ENCODE data around the gene MITF. TPM values are rescaled to one million over a fixed set of nuclear protein-coding genes. Genes with fewer than 3 reads are reported as not detected.

MITF gene
- total RNA-seq, 1 donor, result 2.1 TPM

DNA sequence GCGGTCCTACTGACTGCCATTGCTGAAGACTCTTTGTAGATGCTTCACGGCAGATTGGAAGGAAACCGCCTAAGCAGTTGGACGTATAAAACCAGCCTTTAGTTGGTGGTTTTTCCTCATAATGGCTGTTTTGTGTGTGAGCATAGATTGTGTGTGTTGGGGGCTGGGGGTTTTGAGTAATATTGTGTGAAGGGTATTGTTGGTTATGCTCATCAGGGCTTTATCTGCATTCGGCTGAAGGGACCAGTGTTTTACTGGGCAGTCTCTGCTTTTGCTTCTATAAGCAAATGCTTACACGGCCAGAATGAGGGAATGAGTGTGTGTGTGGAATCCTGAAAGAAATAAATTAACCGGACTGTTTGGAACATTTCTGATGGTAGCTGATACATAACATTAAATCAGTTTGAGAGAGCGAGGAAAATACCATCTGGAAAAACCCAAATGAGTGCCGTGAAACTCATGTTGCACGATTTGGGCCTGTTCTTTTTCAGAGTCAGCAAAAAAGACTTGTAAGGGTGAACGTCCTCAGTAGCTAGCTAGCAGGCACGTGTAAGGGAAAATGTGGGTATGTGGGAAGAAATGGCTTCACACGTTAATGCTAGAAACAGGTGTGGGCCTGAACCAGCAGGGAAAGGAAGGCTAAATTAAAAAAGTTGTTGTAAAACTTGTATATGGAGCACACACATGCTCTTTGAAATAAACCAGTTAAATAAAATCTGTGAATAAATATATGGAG, 1.9 kb downstream of the MITF start:
- Histone ChIP-seq H3K4me3 (ENCODE audit: low read length) (no peak overlapping the region), H3K27me3 (ENCODE audit: insufficient read depth, low read length) (peaks cover 21% of the 10 kb centered on the region), H3K9me3 (ENCODE audit: low read depth, low read length) (no peaks in the 10 kb centered on the region), H3K4me1 (ENCODE audit: insufficient read depth, low read length) (peaks cover 30% of the 10 kb centered on the region)

DNA sequence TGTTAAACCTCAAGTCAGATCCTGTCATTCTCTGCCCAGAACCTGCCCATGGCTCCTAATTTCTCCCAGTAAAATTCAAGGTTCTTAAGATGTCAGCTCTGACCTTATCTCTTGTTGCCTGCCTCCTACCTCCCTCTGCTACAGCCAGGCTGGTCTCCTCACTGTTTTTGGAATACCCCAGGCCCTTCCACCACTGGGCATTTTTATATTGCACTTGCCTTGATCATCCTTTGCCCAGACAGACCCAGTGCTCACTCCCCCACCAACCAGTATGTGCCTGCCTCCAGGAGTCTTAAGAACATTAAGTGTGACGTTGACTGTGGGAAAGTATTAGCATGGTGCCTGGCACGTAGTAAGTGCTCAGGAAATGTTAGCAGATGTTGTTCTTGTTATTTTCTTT, 3.1 kb downstream of the MITF start:
- H3K27me3 ChIP-seq (ENCODE audit: insufficient read depth, low read length), result peaks cover 21% of the 10 kb centered on the region
- no peak overlapping the region for H3K4me3 ChIP-seq (ENCODE audit: low read length)
- peaks cover 39% of the 10 kb centered on the region for H3K4me1 ChIP-seq (ENCODE audit: insufficient read depth, low read length)
- H3K9me3 ChIP-seq (ENCODE audit: low read depth, low read length), result no peaks in the 10 kb centered on the region

- H3K4me1 ChIP-seq (ENCODE audit: insufficient read depth, low read length), result peaks cover 44% of the 10 kb centered on the region
- H3K9me3 ChIP-seq (ENCODE audit: low read depth, low read length), result no peaks in the 10 kb centered on the region
- H3K4me3 ChIP-seq (ENCODE audit: low read length), result no peak overlapping the region
Observed at GRCh38 chr3:69743975-69744906, 5.0 kb downstream of the MITF start.

GRCh38 chr3:69745505-69745904, 6.2 kb downstream of the MITF start:
- Histone ChIP-seq H3K9me3 (ENCODE audit: low read depth, low read length) (no peaks in the 10 kb centered on the region), H3K27me3 (ENCODE audit: insufficient read depth, low read length) (peaks cover 6% of the 10 kb centered on the region), H3K4me3 (ENCODE audit: low read length) (no peak overlapping the region), H3K4me1 (ENCODE audit: insufficient read depth, low read length) (peaks cover 37% of the 10 kb centered on the region)

More at GRCh38 chr3:69743975-69744906, 5.0 kb downstream of the MITF start:
- peaks cover 15% of the 10 kb centered on the region for H3K27me3 ChIP-seq (ENCODE audit: insufficient read depth, low read length)

DNA sequence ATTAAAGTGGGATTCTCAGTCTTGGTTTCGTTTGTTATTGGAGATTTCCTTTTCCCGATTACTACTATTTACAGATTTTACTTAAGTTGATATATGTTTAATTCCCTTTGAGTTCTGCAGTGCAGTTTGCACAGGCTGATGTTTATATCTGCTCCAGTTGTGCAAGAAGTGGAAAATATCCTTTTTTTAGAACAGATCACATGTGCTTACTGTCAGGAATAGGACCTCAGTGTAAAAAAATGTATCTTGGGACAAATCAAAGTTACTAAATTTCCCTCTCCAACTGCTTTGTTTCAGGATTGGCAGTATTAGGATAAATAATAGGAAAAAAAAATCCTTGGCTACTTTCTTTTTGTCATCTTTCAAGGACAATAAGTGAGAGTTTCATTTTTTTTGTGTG, 6.9 kb downstream of the MITF start:
- Histone ChIP-seq H3K4me1 (ENCODE audit: insufficient read depth, low read length) (peaks cover 37% of the 10 kb centered on the region), H3K4me3 (ENCODE audit: low read length) (no peak overlapping the region), H3K27me3 (ENCODE audit: insufficient read depth, low read length) (no peaks in the 10 kb centered on the region), H3K9me3 (ENCODE audit: low read depth, low read length) (no peaks in the 10 kb centered on the region)

DNA sequence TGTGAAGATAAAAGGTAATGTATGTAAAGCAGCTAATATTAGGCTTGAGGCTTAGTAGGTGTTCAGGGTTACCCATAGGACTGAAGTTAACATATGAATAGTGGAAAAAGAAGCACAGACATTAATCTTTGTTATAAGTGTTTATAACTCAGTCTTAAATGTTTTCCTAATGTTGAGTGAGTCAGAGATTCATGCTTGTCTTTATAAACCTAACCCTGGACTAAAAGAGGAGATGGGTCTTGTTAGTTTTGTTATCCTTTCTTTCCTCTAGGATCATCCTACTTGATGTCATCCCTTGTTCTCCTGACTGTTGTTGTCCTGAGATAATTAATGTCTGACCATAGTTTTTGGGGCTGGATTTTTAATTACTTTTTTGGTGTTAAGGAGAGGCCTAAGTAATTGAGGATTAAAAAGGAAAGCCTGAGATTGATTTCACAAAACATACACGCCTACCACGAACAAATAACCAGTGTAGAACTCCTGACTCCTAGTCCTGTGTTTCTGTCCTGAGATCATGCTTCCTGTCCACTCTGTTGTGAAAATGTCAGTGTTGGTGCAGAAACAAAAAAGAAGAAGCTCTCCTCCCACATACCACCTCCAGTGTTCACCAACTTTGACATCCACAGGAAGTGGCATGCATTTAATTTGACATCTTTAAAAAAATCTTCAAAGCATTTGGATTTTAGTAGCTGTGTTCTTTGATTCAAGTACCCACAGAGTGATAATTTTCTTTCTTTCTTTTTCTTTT, 8.4 kb downstream of the MITF start:
- Histone ChIP-seq H3K4me1 (ENCODE audit: insufficient read depth, low read length) (peaks cover 51% of the 10 kb centered on the region), H3K4me3 (ENCODE audit: low read length) (no peak overlapping the region), H3K27me3 (ENCODE audit: insufficient read depth, low read length) (no peaks in the 10 kb centered on the region)

GRCh38 chr3:69748503-69748902, 9.2 kb downstream of the MITF start:
- no peak overlapping the region for H3K4me3 ChIP-seq (ENCODE audit: low read length)
- peaks cover 52% of the 10 kb centered on the region for H3K4me1 ChIP-seq (ENCODE audit: insufficient read depth, low read length)
- no peaks in the 10 kb centered on the region for H3K9me3 ChIP-seq (ENCODE audit: low read depth, low read length)
- no peaks in the 10 kb centered on the region for H3K27me3 ChIP-seq (ENCODE audit: insufficient read depth, low read length)

More for the DNA sequence above, 8.4 kb downstream of the MITF start:
- H3K9me3 ChIP-seq (ENCODE audit: low read depth, low read length), result no peaks in the 10 kb centered on the region

DNA sequence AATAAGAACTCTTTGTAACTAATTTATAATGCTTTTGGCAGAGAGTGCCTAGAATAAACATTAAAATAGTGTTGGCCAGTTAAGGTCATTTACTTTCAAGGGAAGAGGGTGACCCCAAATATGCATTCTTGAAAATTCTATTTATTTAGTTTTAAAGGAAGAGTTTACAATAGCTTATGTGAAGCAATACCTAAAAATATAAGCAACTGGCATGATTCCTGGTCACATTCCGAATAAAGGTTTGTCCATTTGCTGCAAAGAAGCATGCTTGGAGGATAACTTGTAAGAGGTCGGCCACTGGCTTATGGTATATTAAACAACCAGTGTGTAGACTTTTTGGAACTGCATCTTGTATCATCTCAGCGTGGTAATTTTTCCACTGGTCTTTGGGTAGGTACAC, 10.2 kb downstream of the MITF start:
- H3K9me3 ChIP-seq (ENCODE audit: low read depth, low read length), result no peaks in the 10 kb centered on the region
- no peaks in the 10 kb centered on the region for H3K27me3 ChIP-seq (ENCODE audit: insufficient read depth, low read length)
- no peak overlapping the region for H3K4me3 ChIP-seq (ENCODE audit: low read length)
- H3K4me1 ChIP-seq (ENCODE audit: insufficient read depth, low read length), result peaks cover 52% of the 10 kb centered on the region

GRCh38 chr3:69750549-69750948, 11.3 kb downstream of the MITF start:
- peaks cover 47% of the 10 kb centered on the region for H3K4me1 ChIP-seq (ENCODE audit: insufficient read depth, low read length)
- no peak overlapping the region for H3K4me3 ChIP-seq (ENCODE audit: low read length)
- no peaks in the 10 kb centered on the region for H3K9me3 ChIP-seq (ENCODE audit: low read depth, low read length)
- no peaks in the 10 kb centered on the region for H3K27me3 ChIP-seq (ENCODE audit: insufficient read depth, low read length)

- Histone ChIP-seq H3K27me3 (ENCODE audit: insufficient read depth, low read length) (no peaks in the 10 kb centered on the region), H3K4me3 (ENCODE audit: low read length) (no peak overlapping the region), H3K9me3 (ENCODE audit: low read depth, low read length) (no peaks in the 10 kb centered on the region), H3K4me1 (ENCODE audit: insufficient read depth, low read length) (peaks cover 46% of the 10 kb centered on the region)
Observed at GRCh38 chr3:69751074-69751476, 11.8 kb downstream of the MITF start.

GRCh38 chr3:69752241-69752640, 13.0 kb downstream of the MITF start:
- no peak overlapping the region for H3K4me3 ChIP-seq (ENCODE audit: low read length)
- no peaks in the 10 kb centered on the region for H3K9me3 ChIP-seq (ENCODE audit: low read depth, low read length)
- peaks cover 39% of the 10 kb centered on the region for H3K4me1 ChIP-seq (ENCODE audit: insufficient read depth, low read length)
- no peaks in the 10 kb centered on the region for H3K27me3 ChIP-seq (ENCODE audit: insufficient read depth, low read length)

DNA sequence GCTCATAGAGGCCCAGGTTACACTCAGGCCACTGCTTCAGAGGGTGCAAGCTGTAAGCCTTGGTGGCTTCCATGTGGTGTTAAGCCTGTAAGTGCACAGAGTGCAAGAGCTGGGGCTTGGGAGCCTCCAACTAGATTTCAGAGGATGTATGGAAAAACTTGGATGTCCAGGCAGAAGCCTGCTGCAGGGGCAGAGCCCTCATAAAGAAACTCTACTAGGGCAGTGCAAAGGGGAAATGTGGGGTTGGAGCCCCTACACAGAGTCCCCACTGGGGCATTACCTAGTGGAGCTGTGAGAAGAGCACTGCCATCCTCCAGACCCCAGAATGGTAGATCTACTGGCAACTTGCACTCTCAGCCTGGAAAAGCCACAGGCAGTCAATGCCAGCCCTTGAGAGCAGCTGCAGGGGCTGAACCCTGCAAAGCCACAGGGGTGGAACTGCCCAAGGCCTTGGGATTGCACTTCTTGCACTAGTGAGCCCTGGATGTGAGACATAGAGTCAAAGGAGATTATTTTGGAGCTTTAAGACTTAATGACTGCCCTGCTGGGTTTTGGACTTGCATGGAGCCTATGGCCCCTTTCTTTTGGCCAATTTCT, 14.0 kb downstream of the MITF start:
- peaks cover 29% of the 10 kb centered on the region for H3K4me1 ChIP-seq (ENCODE audit: insufficient read depth, low read length)
- H3K9me3 ChIP-seq (ENCODE audit: low read depth, low read length), result no peaks in the 10 kb centered on the region
- no peak overlapping the region for H3K4me3 ChIP-seq (ENCODE audit: low read length)
- no peaks in the 10 kb centered on the region for H3K27me3 ChIP-seq (ENCODE audit: insufficient read depth, low read length)

GRCh38 chr3:69755795-69756194, 16.5 kb downstream of the MITF start:
- Histone ChIP-seq H3K9me3 (ENCODE audit: low read depth, low read length) (no peaks in the 10 kb centered on the region), H3K4me1 (ENCODE audit: insufficient read depth, low read length) (peaks cover 20% of the 10 kb centered on the region), H3K4me3 (ENCODE audit: low read length) (no peak overlapping the region), H3K27me3 (ENCODE audit: insufficient read depth, low read length) (no peaks in the 10 kb centered on the region)

DNA sequence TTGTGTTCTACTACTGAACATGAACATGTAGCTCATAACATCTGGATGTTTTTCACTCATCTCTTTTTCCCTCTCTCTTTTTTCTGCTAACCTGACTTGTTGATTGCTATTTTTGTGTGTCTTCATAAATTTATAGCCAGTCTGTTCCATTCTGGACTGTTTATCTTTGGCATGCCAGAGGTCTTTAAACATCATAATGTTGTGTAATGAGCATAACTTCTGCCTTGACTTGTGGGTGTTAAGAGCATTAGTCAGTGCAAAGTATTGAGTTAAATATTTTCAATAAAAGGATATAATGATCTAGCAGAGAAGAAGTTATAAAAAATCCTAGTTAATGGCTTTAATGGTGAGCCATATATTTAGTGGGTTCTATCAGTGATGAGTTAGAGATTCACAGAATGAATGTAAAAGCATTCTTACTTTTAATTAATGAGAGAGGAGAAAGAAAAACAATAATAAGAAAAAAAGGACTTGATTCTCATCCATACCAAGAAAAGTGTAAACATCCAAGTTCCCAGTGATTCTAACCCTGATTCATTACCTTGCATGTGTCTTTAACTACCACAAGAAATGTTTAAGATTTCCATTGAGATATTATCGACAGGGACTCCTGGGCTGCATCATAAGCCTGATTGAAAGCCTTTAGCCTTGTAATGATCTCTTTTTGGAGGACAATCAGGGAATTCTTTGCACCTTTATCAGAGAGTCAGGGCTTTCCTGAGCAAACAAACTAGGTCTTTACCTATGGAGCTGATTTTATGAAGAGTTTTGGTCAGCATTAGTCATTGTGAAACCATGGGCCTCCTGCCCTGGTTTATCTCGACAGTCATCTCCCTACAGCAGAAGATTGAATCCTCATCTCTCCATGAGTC, 22.9 kb downstream of the MITF start:
- H3K9me3 ChIP-seq (ENCODE audit: low read depth, low read length), result no peaks in the 10 kb centered on the region
- no peaks in the 10 kb centered on the region for H3K27me3 ChIP-seq (ENCODE audit: insufficient read depth, low read length)
- H3K4me3 ChIP-seq (ENCODE audit: low read length), result no peak overlapping the region
- peaks cover 28% of the 10 kb centered on the region for H3K4me1 ChIP-seq (ENCODE audit: insufficient read depth, low read length)
